HFF-Myc (cell line): Measurements from ENCODE around the gene P3H2.

Experiments
- DNase-seq: peaks from one replicate; pipeline ENCODE4 v3.0.0-alpha.2; 2011; ENCODE audit warnings: low read depth; ENCODE audit errors: extremely low read depth
- H3K4me3 ChIP-seq: replicated peaks from 2 replicates; pipeline ENCODE4 v1.5.1; 2011; ENCODE audit warnings: low read depth, mild to moderate bottlenecking, control low read depth, low read length
- CTCF ChIP-seq: IDR thresholded peaks from 2 replicates; pipeline ENCODE4 v1.5.1; 2012; ENCODE audit warnings: mild to moderate bottlenecking, low read depth, low read length, control low read depth; ENCODE audit errors: missing control alignments

The P3H2 gene

GRCh38 chr3:190000187-190000860, 120.4 kb downstream of the P3H2 start:
- TF ChIP-seq CTCF, result no peak
- no peak overlapping the region for H3K4me3 ChIP-seq
- no peak for DNase-seq

- DNase-seq, result no peak
- TF ChIP-seq CTCF, result no peak
- no peak overlapping the region for H3K4me3 ChIP-seq
Measured at GRCh38 chr3:189999718-190000117, 121.0 kb downstream of the P3H2 start.

- no peak for TF ChIP-seq CTCF
- H3K4me3 ChIP-seq, result no peak overlapping the region
- DNase-seq, result no peak
Measured at GRCh38 chr3:189995129-189995528, 125.6 kb downstream of the P3H2 start.

GRCh38 chr3:189990826-189991225, 129.9 kb downstream of the P3H2 start:
- no peak overlapping the region for H3K4me3 ChIP-seq
- no peak for DNase-seq
- no peak for TF ChIP-seq CTCF

GRCh38 chr3:189988854-189989253, 131.8 kb downstream of the P3H2 start:
- TF ChIP-seq CTCF, result no peak
- DNase-seq, result no peak
- no peak overlapping the region for H3K4me3 ChIP-seq

GRCh38 chr3:189988322-189988721, 132.4 kb downstream of the P3H2 start:
- TF ChIP-seq CTCF, result no peak
- no peak for DNase-seq
- H3K4me3 ChIP-seq, result no peak overlapping the region

GRCh38 chr3:189985948-189986347, 134.7 kb downstream of the P3H2 start:
- DNase-seq, result no peak
- TF ChIP-seq CTCF, result no peak
- no peak overlapping the region for H3K4me3 ChIP-seq
